ENCODE data around the gene FOXP1. TPM values are rescaled to one million over a fixed set of nuclear protein-coding genes. Genes with fewer than 3 reads are reported as not detected.

FOXP1 gene
- polyA plus RNA-seq, 12 donors: 17.7 to 192 (median 22.0) TPM

DNA sequence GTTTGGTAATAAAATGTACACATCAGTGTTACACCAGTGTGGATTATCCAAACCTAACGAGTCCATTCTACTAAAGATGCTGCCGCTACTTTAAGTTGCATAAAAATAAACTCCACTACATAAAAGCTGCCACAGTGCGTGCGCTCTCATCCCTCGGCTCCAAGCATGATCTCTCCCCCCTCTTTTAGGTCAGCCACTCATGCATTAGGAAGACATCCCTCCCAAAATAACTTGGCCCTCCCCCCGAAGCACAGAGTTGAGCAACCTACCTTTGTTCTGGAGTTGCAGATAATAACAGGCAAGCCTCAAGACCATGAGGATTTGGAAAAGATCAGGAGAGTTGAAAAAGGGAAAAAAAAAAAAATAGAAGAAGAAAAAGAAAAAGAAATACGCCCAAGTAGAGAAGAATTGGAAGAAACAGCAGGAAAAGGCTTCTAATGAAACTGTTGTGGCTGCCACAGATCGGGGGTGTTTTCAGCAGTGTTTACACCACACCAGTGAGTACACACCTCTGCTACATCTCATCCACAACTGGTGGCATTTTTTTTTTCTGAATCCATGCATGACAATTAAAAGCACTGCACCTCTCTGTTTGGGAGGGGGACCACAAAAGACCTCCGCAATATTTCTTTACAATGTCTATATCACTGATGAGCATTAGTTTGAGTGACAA is 339.2 kb downstream of the FOXP1 start:
- DNase-seq: no peak

- DNase-seq: no peak
Observed at GRCh38 chr3:71243229-71243628, 340.3 kb downstream of the FOXP1 start.

- no peak for DNase-seq
Observed at GRCh38 chr3:71241981-71242560, 341.5 kb downstream of the FOXP1 start.

DNA sequence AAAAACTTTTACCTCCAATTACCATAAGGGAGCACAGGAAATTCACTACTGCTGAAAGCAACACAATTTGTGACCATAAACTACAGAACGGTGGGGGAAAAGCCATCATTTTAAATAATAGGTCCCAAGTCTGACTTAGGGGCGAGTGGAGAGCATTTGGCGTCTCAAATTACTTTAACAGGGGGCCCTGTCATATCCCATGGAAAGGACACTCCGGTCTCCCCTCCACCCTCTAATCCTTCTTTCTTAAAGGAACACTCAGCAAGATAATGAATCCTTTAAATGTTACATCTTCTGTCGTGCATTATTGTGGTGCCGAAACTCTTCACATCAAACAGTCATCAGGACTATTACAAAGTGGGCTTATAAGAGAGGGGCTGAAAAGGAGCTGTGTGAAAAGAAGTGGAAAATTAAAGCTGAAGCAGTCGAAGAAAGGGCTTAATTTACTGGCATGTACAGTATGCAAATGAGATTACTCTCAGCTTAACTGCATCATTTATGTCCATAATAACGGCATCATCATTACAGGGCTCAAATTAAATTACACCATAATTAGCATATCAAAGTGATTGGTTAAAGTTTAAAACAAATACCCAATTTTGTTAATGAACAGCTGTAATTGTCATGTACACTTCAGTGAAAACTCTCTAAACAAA is 342.2 kb downstream of the FOXP1 start:
- no peak for DNase-seq

GRCh38 chr3:71240034-71240433 is 343.5 kb downstream of the FOXP1 start:
- DNase-seq: no peak

DNA sequence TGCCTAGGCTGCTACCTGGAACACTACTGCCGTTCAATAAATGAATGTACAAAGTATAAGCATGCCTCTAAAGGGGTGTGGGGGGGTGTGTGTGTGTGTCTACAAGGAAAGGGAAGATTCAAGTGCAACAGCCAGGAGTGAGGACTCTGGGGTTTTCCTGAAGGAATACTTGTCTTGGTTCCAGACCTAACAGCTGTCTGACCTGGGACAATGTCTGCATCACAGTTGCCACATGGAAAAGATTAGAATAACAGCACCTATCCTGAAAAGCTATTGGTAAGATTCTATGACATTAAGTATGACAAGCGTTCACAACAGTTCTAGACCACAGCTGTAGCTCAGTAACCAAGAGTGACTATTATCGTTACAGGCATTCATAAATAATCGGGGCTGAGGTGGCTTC is 345.2 kb downstream of the FOXP1 start:
- no peak for DNase-seq

- no peak for DNase-seq
Observed at GRCh38 chr3:71237672-71238071, 345.9 kb downstream of the FOXP1 start.

DNA sequence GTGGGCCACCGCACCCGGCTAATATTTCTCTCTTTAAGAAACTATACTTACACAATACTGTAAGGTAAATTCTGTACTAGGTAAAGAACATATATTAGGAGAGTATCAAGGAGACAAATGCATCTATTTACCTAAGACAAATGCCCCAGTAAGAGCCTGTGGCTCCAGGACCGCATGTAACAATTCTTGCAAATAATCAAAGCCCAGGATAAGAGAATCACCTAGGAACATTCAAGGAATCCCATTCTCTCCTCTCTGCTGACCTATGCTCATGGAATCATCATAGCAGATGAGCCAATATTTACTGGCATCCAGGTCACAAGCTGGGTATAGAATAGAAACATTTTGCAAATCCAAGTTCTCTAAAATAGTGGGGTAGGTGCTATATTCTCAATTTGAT is 347.7 kb downstream of the FOXP1 start:
- DNase-seq: no peak

GRCh38 chr3:71232895-71233294 is 350.6 kb downstream of the FOXP1 start:
- no peak for DNase-seq

- no peak for DNase-seq
Observed at GRCh38 chr3:71232175-71232679, 351.3 kb downstream of the FOXP1 start.

DNA sequence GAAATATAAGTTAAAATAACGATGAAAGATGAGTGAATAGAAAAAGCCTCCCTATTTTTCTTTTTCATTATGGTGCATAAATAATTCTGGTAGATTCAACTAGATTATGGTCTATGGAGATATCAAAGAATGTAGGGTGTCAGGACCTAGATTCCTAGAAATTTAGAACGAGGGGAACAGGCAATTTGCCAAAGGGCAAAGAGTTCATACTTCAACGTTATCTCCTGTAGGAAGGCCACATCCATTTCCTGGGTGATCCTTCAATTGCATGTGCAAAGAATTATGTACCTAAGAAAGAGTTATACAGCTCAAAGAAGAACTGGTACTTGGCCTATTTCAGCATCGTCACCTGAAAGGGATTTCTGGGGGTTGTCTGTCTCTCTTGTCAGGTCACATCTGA is 351.8 kb downstream of the FOXP1 start:
- DNase-seq: no peak

DNA sequence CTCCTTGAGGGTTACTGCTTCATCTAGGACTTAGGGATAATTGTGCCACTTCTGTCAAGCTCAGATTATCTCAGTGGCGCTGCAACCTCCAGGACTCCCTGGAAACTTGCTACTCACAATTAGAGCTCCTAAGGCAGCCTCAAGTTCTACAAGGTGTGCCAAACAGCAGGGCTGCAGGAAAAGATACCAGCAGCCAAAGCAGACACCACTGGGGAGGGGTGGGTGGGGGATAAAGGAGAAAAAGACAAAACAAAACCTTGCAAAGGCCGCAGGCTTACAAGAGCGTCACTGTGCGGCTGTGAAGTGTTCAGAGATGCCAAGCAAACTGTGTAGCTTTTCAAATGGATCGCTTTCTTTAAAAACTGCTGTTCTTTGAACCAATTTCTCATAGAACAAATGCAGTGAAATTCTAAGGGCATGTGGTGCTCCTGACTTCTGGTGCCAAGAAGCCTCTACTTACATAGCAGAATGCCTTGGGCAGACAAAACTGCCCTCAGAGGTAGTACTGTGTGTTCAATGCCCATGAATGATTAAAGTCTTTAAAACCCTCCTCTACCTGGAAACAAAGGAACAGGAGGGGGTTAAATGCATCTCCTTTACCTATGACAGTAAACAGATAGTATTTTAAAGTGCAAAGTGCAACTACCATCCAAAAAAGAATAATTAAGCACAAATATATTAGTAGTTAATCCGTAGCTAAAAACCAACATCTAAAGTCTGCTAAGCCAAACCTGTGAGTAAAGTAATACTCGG is 353.4 kb downstream of the FOXP1 start:
- DNase-seq: no peak

- no peak for DNase-seq
Observed at GRCh38 chr3:71228156-71228866, 355.2 kb downstream of the FOXP1 start.

GRCh38 chr3:71227270-71227661 is 356.3 kb downstream of the FOXP1 start:
- no peak for DNase-seq

DNA sequence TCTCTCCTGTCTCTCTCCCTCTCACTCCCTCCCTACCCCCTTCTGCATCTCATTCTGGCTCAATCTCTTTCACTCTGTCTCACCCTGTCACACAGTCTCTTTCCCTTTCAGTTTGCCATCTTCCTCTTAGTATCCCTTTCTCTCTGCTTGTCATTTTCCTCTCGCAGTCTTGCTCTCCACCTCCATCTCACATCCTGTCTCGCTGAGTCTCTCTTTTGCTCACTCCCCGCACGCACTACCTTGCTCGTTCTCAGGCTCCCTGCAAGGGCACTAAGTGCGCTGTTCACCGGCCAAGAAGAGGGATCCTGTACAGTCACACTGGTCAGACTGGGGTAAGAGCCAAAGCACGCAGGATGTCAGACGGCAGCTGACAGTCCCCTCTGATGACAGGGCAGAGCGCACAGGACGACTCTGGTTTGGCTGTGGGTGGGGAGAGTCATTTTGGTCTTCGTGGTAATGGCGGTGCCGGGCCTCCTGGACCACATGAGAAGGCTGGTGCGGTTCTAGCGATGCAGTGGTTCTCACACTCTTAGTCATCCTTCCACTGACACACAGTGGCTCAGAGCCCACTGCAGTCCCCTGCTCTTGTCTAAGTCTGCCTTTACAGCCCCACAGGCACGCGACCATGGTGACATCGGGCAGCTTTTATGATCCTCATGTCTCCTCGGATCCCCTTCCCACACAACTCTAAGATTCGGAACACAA is 356.8 kb downstream of the FOXP1 start:
- DNase-seq: no peak

- no peak for DNase-seq
Observed at GRCh38 chr3:71225951-71226564, 357.5 kb downstream of the FOXP1 start.

DNA sequence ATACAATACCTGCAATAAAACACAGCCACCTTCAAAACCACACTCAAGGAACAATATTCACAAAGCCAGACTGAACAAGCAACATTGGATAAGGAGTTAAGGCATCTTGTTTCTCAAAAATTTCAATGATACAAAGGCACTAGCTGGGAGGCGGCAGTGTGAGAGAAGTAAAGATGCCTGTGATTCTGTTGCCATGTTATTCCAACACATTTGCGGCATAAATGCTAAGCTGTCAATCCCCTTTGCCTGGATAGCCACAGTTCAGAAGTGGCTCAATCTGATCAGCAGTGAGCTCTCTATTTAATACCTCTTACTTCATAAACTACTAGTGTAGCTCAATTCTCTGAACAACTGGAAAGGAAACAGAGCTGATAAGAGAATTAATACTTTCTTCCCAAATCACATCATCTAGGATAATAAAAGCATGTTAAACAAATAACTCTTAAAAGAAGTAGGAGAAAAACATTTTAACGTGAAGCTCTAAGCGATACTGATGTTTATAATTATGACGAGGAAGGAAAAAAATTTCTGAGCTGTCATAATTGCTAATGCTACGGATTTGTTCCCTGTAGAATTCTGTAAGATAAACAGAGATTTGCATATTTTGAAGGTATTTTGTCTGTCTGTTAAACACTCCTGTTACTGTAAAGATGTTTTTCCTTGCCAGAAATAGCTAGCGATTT is 358.4 kb downstream of the FOXP1 start:
- DNase-seq: no peak

DNA sequence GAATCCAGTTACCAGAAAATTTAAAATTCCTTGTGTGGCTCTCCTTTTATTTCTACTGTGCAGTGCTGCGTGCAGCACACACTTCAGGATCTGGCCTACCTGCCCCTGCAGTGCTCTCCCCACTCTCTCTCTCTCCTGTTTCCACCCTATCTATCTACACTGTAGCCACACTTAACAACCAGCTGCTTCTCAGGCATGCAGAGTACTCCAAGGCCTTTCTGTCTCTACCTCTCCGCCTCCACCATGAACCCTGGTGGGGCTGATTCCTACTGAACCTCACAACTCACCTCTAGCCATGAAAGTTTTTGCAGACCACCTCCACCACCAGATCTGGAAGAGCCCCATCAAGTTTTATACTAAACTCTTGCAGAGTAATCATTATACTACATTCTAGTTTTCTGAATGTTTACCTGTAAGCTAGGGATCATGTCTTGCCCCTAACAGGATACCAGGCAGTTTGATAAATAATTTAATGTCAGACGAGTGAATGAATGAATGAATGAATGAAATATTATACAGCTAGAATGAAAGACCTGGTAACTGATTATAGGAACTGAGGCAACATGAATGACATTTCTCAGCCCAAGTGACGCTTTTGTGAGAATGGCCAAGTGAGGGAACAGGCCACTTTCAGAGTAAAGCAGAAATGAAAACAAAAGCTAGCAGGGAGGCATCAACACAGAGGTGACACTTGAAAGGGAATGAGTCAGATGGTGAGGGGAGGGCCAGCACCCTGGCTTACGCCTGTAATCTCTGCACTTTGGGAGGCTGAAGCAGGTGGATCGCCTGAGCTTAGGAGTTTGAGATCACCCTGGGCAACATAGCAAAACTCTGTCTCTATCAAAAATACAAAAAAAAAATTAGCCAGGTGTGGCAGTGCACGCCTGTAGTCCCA is 363.5 kb downstream of the FOXP1 start:
- DNase-seq: no peak

DNA sequence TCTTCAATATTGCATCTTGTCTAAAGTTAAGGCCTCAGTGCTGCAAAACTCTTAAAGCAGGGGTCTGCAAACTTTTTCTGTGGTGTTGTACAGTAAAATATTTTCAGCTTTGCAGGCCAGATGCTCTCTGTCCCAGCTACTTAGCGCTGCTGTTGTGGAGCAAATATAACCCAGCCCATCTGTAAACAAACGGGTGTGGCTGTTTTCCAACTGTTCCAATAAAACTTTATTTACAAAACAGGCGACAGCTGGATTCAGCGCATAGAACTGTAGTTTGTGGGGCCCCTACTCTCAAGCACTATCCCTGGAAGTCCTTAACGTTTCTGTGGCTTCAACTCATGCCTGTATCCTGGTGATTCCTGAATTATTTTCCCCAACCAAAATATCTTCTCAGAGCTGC is 365.0 kb downstream of the FOXP1 start:
- no peak for DNase-seq
